Lower leg skin (tissue), 4 donors: ENCODE measurements around the gene KCNG3. TPM values are rescaled to one million over a fixed set of nuclear protein-coding genes. Genes with fewer than 3 reads are reported as not detected.

Experiments
- DNase-seq, 2 donors: peaks; one replicate each; pipeline ENCODE4 v3.0.0-alpha.2; 2019; ENCODE audit warnings: low spot score in 2 of 2
- H3K4me3 ChIP-seq: fragments of 200-600 bp; sonication (generic); 2 replicates; pipeline ENCODE4 v1.5.1; 2017; ENCODE audit warnings: mild to moderate bottlenecking, low read depth; ENCODE audit not compliant: poor library complexity, severe bottlenecking
- POLR2A ChIP-seq, 2 donors: fragments of 450-650 bp; IDR thresholded peaks; one replicate each; pipeline ENCODE4 v1.6.1; 2016 to 2017; ENCODE audit warnings: antibody characterized with exemption in 2 of 2, mild to moderate bottlenecking in 1 of 2, moderate library complexity in 1 of 2
- WGBS, 2 donors: methylation state at CpG; one replicate each; pipeline ENCODE4 v1.1.5; 2018; 5-methylcytosine and 5-hydroxymethylcytosine counted together
- intact Hi-C: fragments of 100-400 bp; cut with DNase I; formaldehyde crosslinking; loops from one replicate; pipeline ENCODE4 v1.15.0; 2023; ENCODE audit warnings: low total_unique reads
- total RNA-seq, 4 donors: library from RNA; depleted of rRNA; stranded (reverse); fragments of >200 nt; gene quantifications; one replicate each; pipeline ENCODE4 v1.1.0, GENCODE V29; 2016
- TF ChIP-seq, protein P1 (sequence below), 3 donors: fragments of 450-650 bp; IDR thresholded peaks; one replicate each; pipeline ENCODE4 v1.5.1; 2016; ENCODE audit warnings: antibody characterized with exemption in 3 of 3, mild to moderate bottlenecking in 3 of 3, moderate library complexity in 2 of 3

KCNG3 gene
- total RNA-seq, 4 donors from 2014 or later, result 0.25 to 0.98 (median 0.57) TPM

DNA sequence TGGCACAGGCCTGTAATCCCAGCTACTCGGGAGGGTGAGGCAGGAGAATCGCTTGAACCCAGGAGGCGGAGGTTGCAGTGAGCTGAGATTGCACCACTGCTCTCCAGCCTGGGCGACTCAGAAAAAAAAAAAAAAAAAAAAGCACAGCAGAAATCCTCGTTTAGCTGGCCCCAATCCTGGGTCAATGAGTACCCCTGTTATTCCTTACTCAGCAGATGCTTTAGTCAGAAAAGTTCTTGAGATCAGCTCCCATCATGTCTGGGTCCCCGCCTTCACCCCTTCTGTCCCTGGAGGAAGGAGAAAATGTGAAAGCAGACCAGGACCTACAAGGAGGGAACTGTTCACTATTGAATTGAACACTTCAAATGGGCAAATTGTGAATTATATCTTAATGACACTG lies 16.4 kb upstream of the KCNG3 start:
- WGBS, 2 donors, result 73 to 76% methylated on average over 6 of the region's 6 CpGs
- DNase-seq, result no peak
- H3K4me3 ChIP-seq, result no peak overlapping the region
- TF ChIP-seq, protein P1, sequence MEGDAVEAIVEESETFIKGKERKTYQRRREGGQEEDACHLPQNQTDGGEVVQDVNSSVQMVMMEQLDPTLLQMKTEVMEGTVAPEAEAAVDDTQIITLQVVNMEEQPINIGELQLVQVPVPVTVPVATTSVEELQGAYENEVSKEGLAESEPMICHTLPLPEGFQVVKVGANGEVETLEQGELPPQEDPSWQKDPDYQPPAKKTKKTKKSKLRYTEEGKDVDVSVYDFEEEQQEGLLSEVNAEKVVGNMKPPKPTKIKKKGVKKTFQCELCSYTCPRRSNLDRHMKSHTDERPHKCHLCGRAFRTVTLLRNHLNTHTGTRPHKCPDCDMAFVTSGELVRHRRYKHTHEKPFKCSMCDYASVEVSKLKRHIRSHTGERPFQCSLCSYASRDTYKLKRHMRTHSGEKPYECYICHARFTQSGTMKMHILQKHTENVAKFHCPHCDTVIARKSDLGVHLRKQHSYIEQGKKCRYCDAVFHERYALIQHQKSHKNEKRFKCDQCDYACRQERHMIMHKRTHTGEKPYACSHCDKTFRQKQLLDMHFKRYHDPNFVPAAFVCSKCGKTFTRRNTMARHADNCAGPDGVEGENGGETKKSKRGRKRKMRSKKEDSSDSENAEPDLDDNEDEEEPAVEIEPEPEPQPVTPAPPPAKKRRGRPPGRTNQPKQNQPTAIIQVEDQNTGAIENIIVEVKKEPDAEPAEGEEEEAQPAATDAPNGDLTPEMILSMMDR (IDR thresholded peaks at IDR 0.05), result no peak
- no peak for TF ChIP-seq POLR2A (IDR thresholded peaks at IDR 0.05)
- intact Hi-C loops, result no loop called here

DNA sequence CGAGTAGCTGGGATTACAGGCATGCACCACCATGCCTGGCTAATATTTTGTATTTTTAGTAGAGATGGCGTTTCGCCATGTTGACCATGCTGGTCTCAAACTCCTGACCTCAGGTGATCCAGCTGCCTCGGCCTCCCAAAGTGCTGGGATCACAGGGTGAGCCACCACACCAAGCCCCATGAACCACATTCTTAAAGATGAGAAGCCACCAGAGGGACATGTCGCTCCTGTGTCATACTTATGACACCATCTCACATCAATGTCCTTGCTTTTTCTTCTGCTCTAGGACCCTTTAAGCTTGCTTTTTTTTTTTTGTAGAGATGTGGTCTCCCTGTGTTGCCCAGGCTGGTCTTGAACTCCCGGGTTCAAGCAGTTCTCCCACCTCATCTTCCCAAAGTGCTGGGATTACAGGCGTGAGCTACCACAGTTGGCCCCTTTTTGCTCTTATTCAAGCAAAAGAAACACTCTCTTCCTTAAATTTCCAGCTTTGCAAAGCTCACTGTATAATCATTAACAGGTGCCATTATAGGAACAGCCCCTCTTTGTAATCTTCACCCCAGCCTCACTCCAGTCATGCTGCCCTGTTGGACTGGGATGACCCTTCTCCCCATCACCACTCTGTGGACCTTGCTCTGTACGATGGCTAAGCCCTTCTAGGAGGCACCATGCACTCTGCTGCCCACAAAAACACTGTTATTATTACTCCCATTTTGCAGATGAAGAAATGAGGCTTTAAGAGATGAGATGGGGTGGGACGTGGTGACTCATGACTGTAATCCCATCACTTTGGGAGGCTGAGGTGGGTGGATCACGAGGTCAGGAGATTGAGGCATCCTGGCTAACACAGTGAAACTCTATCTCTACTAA lies 10.8 kb upstream of the KCNG3 start:
- TF ChIP-seq, protein P1 (IDR thresholded peaks at IDR 0.05), result no peak
- no peak for TF ChIP-seq POLR2A (IDR thresholded peaks at IDR 0.05)
- intact Hi-C loops, result no loop called here
- no peak for DNase-seq
- no peak overlapping the region for H3K4me3 ChIP-seq
- 93 to 94% methylated on average over 10 of the region's 10 CpGs for WGBS, 2 donors

DNA sequence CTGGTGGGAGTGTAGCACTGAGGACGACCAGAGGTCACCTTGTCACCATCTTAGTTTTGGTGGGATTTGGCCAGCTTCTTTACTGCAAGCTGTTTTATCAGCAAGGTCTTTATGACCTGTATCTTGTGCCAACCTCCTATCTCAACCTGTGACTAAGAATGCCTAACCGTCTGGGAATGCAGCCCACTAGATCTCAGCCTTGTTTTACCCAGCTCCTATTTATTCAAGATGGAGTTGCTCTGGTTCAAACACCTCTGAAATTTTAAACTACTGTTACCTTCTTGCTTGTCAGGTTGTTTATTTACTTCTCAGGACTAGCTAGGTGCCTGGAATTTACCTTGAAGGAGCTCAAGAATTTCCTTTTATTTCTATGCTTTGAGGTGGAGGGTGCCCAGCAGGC lies 9.5 kb upstream of the KCNG3 start:
- DNase-seq, result no peak
- intact Hi-C loops, result no loop called here
- H3K4me3 ChIP-seq, result no peak overlapping the region
- TF ChIP-seq, protein P1 (IDR thresholded peaks at IDR 0.05), result no peak
- TF ChIP-seq POLR2A (IDR thresholded peaks at IDR 0.05), result no peak
- 66 to 83% methylated on average over 2 of the region's 2 CpGs for WGBS, 2 donors

DNA sequence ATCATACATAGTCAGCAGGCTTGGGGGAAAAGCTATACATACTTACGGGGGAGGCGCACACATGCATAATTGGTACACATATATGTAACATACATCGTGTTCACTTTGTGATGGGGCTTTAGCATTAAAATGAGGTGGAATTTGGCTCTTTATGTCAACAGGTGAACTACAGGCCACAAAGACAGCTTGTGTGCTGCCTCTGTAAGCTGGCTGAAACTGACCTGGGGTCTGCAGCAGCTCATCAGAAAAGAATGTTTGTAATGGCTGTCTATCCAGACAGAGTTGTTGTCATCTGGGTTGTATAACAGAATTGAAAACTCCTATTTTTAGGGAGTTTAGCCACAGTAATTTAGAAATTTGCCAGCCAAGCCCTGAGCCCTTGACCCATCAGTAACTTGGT lies 4.7 kb upstream of the KCNG3 start:
- TF ChIP-seq, protein P1 (IDR thresholded peaks at IDR 0.05), result no peak
- TF ChIP-seq POLR2A (IDR thresholded peaks at IDR 0.05), result no peak
- intact Hi-C loops, result loop anchor here (10.0 kb wide), 1 partner anchor 166 kb away; no protein-coding TSS in a partner anchor
- DNase-seq, result no peak
- 88 to 93% methylated on average over 3 of the region's 3 CpGs for WGBS, 2 donors
- H3K4me3 ChIP-seq, result no peak overlapping the region

DNA sequence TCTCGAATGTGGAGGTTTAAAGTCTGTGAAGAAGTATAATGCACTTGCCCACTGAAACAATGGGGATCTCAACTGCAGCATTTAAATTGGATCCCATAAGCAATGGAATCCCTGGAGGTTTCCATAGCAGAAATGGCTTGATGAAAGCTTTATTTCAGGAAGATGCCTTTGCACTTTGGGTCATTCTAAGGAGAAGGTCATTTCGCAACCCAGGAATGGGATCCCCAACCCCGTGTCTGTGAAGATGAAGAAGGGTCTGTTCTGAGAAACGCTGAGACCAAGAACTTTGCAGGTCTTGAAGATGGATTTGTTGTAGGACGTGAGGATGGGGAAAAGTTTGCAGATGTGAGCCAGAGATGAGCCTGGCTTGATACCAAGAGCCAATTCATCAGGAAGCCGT lies 1.8 kb upstream of the KCNG3 start:
- DNase-seq, result peak in 1 of 2 donors; percentile 42
- no peak overlapping the region for H3K4me3 ChIP-seq
- WGBS, 2 donors, result 49 to 51% methylated on average over 6 of the region's 6 CpGs
- intact Hi-C loops, result loop anchor here (10.0 kb wide), 1 partner anchor 169 kb away; no protein-coding TSS in a partner anchor
- TF ChIP-seq POLR2A (IDR thresholded peaks at IDR 0.05), result no peak
- TF ChIP-seq, protein P1 (IDR thresholded peaks at IDR 0.05), result no peak
